SU-DHL-6 (cell line): Measurements from ENCODE around the gene GNPTG.

ENCODE experiments used
- H2AFZ ChIP-seq: fragments of 200-600 bp; sonication (generic); 2 replicates; pipeline ENCODE4 v1.6.1; 2014; ENCODE audit warnings: low read depth, mild to moderate bottlenecking, moderate library complexity, mixed read lengths, antibody characterized with exemption, low read length; ENCODE audit not compliant: severe bottlenecking
- H3F3A ChIP-seq: fragments of 200-600 bp; shearing (Covaris generic); 2 replicates; pipeline ENCODE4 v1.6.0; 2016; ENCODE audit warnings: antibody characterized with exemption, mild to moderate bottlenecking; ENCODE audit not compliant: insufficient read depth
- H3K27ac ChIP-seq: fragments of 200-600 bp; sonication (generic); 2 replicates; pipeline ENCODE4 v1.5.1; 2016; ENCODE audit warnings: low read depth, mild to moderate bottlenecking, low read length, moderate library complexity, mixed read lengths
- H3K27me3 ChIP-seq: fragments of 200-600 bp; sonication (generic), shearing (Covaris generic); 2 replicates; pipeline ENCODE4 v1.6.0; 2014; ENCODE audit warnings: mild to moderate bottlenecking, low read length
- H3K36me3 ChIP-seq: fragments of 200-600 bp; sonication (generic); 2 replicates; pipeline ENCODE4 v1.6.1; 2014; ENCODE audit warnings: mild to moderate bottlenecking, low read length, mixed read lengths
- H3K4me2 ChIP-seq: fragments of 300-600, 200-600 bp; shearing (Covaris generic), sonication (generic); 2 replicates; pipeline ENCODE4 v1.6.0; 2014; ENCODE audit warnings: low read length, low read depth, mild to moderate bottlenecking; ENCODE audit not compliant: poor library complexity, severe bottlenecking
- H3K4me3 ChIP-seq: fragments of 200-600 bp; sonication (generic); 2 replicates; pipeline ENCODE4 v1.5.1; 2014; ENCODE audit warnings: antibody characterized with exemption, low read length, mild to moderate bottlenecking, mixed read lengths; ENCODE audit not compliant: insufficient read depth, poor library complexity, severe bottlenecking
- H3K79me2 ChIP-seq: fragments of 200-600 bp; sonication (generic); 2 replicates; pipeline ENCODE4 v1.6.1; 2014; ENCODE audit warnings: mild to moderate bottlenecking, low read length, moderate library complexity; ENCODE audit not compliant: insufficient read depth
- H3K9ac ChIP-seq: fragments of 200-600 bp; sonication (generic); 2 replicates; pipeline ENCODE4 v1.7.0; 2014; ENCODE audit warnings: mild to moderate bottlenecking, low read length
- H3K9me2 ChIP-seq: fragments of 200-600 bp; sonication (generic); replicated peaks from 2 replicates; pipeline ENCODE4 v1.6.1; 2014; ENCODE audit warnings: low read length; ENCODE audit not compliant: insufficient read depth
- H3K9me3 ChIP-seq: fragments of 200-600 bp; sonication (generic); 2 replicates; pipeline ENCODE4 v1.6.1; 2014; ENCODE audit warnings: low read length, mixed read lengths; ENCODE audit not compliant: insufficient read depth
- H4K20me1 ChIP-seq: fragments of 200-600 bp; sonication (generic); 2 replicates; pipeline ENCODE4 v1.6.1; 2014; ENCODE audit warnings: low read depth, mild to moderate bottlenecking, antibody characterized with exemption, low read length, moderate library complexity, mixed read lengths
- CTCF ChIP-seq: fragments of 200-600 bp; sonication (generic); IDR thresholded peaks from one replicate; pipeline ENCODE4 v1.5.1; 2017; ENCODE audit warnings: antibody characterized with exemption, mild to moderate bottlenecking, low read length, moderate library complexity; ENCODE audit not compliant: insufficient read depth, poor library complexity, severe bottlenecking
- EZH2phosphoT487 ChIP-seq: fragments of 200-600 bp; sonication (generic), shearing (Covaris generic); conservative IDR thresholded peaks from 2 replicates; pipeline ENCODE4 v1.6.1; 2018; ENCODE audit warnings: mild to moderate bottlenecking, antibody characterized with exemption, low read length, moderate library complexity, mixed read lengths

The GNPTG gene

GRCh38 chr16:1408171-1408837 is 56.6 kb downstream of the GNPTG start:
- peak overlapping the region; percentile 75 for H3K4me2 ChIP-seq
- no peaks in the 10 kb centered on the region for H3K36me3 ChIP-seq
- H3K9me3 ChIP-seq: no peaks in the 10 kb centered on the region
- no peaks in the 10 kb centered on the region for H3K27me3 ChIP-seq
- peak overlapping the region; percentile 20 for H2AFZ ChIP-seq
- peak overlapping the region; percentile 55 for H3K9ac ChIP-seq
- peaks cover 7% of the 10 kb centered on the region; the same call in 1 of the 2 replicates for H3K79me2 ChIP-seq
- no peaks in the 10 kb centered on the region for H4K20me1 ChIP-seq
- TF ChIP-seq CTCF: no peak
- no peak for TF ChIP-seq EZH2phosphoT487
- no peaks in the 10 kb centered on the region; the same call in 1 of the 2 replicates for H3F3A ChIP-seq
- H3K9me2 ChIP-seq: no peaks in the 10 kb centered on the region
- H3K27ac ChIP-seq: no peak overlapping the region
- peak overlapping the region; percentile 72 for H3K4me3 ChIP-seq

- Histone ChIP-seq H3K9ac (no peak overlapping the region), H2AFZ (no peak overlapping the region), H3K27ac (no peak overlapping the region), H3K27me3 (no peaks in the 10 kb centered on the region), H3K4me2 (no peak overlapping the region), H4K20me1 (no peaks in the 10 kb centered on the region), H3K36me3 (no peaks in the 10 kb centered on the region), H3K79me2 (peaks cover 1% of the 10 kb centered on the region; the same call in 1 of the 2 replicates), H3K9me2 (no peaks in the 10 kb centered on the region), H3K4me3 (no peak overlapping the region), H3F3A (peaks cover 19% of the 10 kb centered on the region), H3K9me3 (no peaks in the 10 kb centered on the region)
- no peak for TF ChIP-seq EZH2phosphoT487
- TF ChIP-seq CTCF: no peak
Measured at GRCh38 chr16:1412847-1413246, 61.1 kb downstream of the GNPTG start.
